Effector memory CD4-positive, alpha-beta T cell (primary cell): Measurements from ENCODE around the gene TNK2.
A peak's percentile ranks its signal among the peaks of the same experiment; 100 is the strongest.

Experiments used
- DNase-seq, 3 donors: peaks; one replicate each; pipeline ENCODE4 v3.0.0-alpha.2; 2020
- H3K27ac ChIP-seq: 2 replicates; pipeline ENCODE4 v1.7.0; 2013; ENCODE audit warnings: mild to moderate bottlenecking, low read length, moderate library complexity; ENCODE audit not compliant: insufficient read depth, poor library complexity, severe bottlenecking
- H3K27me3 ChIP-seq: replicated peaks from 2 replicates; pipeline ENCODE4 v1.7.0; 2013; ENCODE audit warnings: mild to moderate bottlenecking, low read length; ENCODE audit not compliant: insufficient read depth, control insufficient read depth, poor library complexity, severe bottlenecking
- H3K36me3 ChIP-seq: 2 replicates; pipeline ENCODE4 v1.7.0; 2013; ENCODE audit warnings: mild to moderate bottlenecking, low read length, moderate library complexity; ENCODE audit not compliant: control insufficient read depth, insufficient read depth
- H3K4me1 ChIP-seq: 2 replicates; pipeline ENCODE4 v1.7.0; 2013; ENCODE audit warnings: low read length, mild to moderate bottlenecking; ENCODE audit not compliant: control insufficient read depth, insufficient read depth, poor library complexity, severe bottlenecking
- H3K4me3 ChIP-seq: 2 replicates; pipeline ENCODE4 v1.7.0; 2013; ENCODE audit warnings: low read length, low read depth, mild to moderate bottlenecking; ENCODE audit not compliant: insufficient read depth, poor library complexity, severe bottlenecking
- H3K9me3 ChIP-seq: 2 replicates; pipeline ENCODE4 v1.7.0; 2013; ENCODE audit warnings: mild to moderate bottlenecking, low read length, moderate library complexity; ENCODE audit not compliant: control insufficient read depth

TNK2 gene

DNA sequence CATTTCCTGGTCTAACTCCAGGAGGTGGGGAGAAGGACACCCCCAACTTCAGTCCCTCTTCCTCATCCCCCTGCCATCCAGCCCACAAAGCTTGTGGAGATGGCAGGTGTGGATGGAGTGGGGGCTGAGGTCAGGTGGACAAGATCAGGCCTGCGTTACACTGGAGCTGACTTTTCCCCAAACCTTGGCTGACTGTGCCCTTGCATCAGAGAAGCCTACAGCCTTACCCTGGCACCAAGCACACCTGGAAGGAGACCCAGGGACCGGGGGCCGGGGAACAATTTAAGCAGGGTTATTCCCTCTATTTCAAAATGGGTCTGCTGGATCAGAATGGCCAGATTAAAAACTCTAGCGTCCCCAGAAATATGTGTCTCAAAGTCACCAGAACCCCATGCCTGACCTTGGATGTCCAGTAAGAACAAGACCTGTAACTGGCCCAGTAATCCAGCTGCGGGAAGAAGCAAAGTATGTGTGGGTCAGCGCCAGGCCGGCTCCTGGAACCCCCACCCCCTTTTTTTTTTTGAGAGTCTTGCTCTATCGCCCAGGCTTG, 14.4 kb downstream of the TNK2 start:
- Histone ChIP-seq H3K36me3 (peaks cover 7% of the 10 kb centered on the region), H3K27me3 (no peaks in the 10 kb centered on the region), H3K4me3 (peak overlapping the region; percentile 85), H3K9me3 (no peaks in the 10 kb centered on the region), H3K4me1 (peaks cover 25% of the 10 kb centered on the region), H3K27ac (no peak overlapping the region)
- no peak for DNase-seq

DNA sequence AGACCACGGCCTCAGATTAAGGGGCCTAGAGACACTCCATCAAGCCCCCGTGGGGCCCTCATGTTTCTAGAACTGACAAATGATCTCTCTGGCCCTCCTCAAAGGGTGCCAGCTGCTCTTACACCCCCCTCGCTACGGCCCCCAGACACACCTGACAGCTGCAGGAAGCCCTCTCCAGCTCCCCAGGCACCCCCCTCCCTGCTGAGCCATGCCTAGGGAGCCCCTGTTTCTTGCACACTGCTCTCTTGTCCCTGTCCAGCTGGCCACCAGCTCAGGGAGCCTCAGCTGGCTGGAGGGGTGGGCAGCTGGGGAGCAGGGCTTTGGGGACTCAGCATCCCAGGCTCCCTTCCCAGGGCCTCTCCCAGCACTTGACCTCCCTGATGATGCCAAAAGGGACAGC, 14.8 kb downstream of the TNK2 start:
- no peak for DNase-seq
- Histone ChIP-seq H3K4me1 (peaks cover 25% of the 10 kb centered on the region), H3K27me3 (no peaks in the 10 kb centered on the region), H3K4me3 (no peak overlapping the region), H3K27ac (no peak overlapping the region), H3K9me3 (no peaks in the 10 kb centered on the region), H3K36me3 (peaks cover 9% of the 10 kb centered on the region)

DNA sequence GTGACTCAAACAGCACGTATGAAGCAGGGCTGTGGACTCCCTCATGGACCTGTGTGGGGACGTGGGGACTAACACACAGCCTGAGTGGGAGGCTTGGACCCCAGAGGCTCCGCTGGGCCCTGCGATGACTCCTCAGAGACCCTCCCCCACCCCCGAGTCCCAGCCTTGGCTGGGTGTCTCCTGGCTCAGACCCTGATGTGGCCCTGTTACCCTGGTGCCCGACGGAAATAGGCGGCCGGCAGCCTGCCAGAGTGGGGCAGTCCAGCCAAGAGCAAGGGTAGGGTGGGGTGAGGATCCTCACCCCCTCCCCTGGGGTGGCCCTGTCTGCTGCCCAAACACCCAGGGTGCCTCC, 15.3 kb downstream of the TNK2 start:
- Histone ChIP-seq H3K36me3 (peaks cover 14% of the 10 kb centered on the region), H3K4me1 (peaks cover 25% of the 10 kb centered on the region), H3K9me3 (no peaks in the 10 kb centered on the region), H3K27ac (no peak overlapping the region), H3K27me3 (no peaks in the 10 kb centered on the region), H3K4me3 (no peak overlapping the region)
- DNase-seq: no peak

DNA sequence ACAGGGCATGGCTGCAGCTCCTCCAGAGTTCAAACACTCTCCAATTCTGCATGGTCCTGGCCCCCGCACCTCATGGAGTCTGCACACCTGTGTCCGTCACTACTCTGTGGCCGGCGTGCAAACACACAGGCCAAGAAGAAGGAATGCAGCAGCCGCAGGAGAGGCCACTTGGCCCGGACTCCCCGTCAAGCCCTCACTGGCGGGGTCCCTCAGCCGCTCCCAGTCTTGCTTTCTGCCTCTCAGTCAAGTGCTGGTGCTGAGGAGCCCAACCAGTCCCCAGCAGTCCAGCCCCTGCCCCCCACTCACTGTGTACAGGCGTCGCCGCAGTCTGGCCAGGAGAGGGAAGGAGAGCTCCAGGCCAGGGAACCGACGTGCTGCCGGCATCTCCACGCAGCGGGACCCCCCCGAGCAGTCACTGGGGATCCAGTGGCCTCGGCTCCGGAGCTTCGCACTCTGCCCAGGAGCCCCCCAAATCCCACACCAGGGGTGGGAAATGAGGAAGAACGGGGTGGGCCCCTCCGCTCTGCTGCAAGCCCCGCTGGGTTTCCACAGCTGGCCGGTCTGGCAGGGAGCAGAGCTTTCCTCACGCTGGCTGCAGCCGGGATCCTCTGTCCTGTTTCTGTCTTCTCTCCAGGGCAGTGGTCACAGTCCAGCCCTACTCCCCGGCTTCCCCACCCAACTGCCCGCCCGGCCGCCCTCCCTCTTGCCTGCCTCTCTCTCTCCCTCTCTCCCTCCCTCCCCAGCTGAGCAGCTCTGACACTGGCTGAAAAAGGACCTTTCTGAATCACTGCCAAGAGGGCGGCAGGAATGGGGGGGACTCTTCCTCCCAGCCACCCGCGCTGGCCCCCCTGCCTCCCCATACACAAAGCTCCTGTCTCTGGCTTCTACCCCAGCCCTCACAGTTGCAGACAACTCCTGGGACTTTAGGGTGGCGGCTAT, 16.0 kb downstream of the TNK2 start:
- H3K9me3 ChIP-seq: no peaks in the 10 kb centered on the region
- DNase-seq: no peak
- peaks cover 24% of the 10 kb centered on the region for H3K4me1 ChIP-seq
- no peaks in the 10 kb centered on the region for H3K27me3 ChIP-seq
- peaks cover 19% of the 10 kb centered on the region for H3K36me3 ChIP-seq
- no peak overlapping the region for H3K27ac ChIP-seq
- no peak overlapping the region for H3K4me3 ChIP-seq

DNA sequence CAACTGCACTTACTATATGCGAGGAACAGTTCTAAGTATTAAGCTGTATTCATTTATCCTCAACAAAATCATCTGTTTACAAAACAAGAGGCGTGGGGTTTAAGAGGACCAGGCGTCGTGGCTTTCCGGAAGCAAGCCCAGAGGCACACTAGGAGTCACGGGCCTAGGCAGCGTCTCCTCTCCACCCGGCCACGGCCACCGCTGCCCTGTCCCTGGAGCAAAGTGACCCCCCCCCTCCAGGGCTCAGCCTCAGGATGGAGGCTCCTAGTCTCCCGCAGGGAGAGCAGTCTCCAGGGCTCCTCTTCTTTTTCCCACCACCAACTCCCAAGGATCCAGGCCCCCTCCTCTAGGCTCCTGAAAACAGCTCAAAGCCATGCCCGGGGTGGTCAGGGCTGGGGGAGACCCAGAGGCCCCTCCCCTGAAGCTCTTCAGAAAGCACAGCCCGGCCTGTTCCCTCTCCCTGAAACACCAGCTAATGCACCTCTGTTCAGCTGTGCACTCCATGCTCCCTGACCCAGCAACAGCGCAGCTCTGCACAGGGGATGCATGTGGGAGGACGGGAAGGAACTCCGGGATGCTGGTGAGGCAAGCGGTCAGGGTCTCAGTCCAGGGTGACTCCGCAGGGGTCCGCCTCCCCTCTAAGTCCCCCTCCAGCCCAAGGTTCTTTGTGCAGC, 16.8 kb downstream of the TNK2 start:
- Histone ChIP-seq H3K27ac (no peak overlapping the region), H3K4me3 (no peak overlapping the region), H3K9me3 (no peaks in the 10 kb centered on the region), H3K4me1 (peaks cover 17% of the 10 kb centered on the region), H3K27me3 (no peaks in the 10 kb centered on the region), H3K36me3 (peaks cover 26% of the 10 kb centered on the region)
- DNase-seq: no peak

DNA sequence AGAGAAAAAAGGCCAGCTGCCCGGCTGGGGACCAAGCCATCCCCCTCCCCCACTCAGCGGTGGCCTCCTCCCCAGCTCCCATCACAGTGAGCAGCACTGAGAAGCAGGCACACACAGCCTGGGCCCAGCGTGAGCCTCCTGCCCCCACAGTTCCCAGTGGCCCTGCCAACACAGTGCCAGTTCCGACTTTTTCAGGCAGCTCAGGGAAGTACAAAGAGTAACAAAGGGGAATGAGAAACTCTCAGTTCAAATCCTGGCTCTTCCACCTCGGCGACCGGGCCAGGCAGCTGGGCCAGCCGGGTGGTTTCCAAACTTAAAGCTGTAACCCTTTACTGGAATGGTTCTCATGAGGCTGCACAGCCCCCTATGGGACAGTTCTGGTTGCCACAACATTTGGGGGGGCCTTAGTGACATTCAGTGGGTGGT, 18.5 kb downstream of the TNK2 start:
- Histone ChIP-seq H3K27ac (no peak overlapping the region), H3K27me3 (no peaks in the 10 kb centered on the region), H3K36me3 (peaks cover 34% of the 10 kb centered on the region), H3K4me3 (no peak overlapping the region), H3K9me3 (no peaks in the 10 kb centered on the region), H3K4me1 (peaks cover 8% of the 10 kb centered on the region)
- DNase-seq: no peak

DNA sequence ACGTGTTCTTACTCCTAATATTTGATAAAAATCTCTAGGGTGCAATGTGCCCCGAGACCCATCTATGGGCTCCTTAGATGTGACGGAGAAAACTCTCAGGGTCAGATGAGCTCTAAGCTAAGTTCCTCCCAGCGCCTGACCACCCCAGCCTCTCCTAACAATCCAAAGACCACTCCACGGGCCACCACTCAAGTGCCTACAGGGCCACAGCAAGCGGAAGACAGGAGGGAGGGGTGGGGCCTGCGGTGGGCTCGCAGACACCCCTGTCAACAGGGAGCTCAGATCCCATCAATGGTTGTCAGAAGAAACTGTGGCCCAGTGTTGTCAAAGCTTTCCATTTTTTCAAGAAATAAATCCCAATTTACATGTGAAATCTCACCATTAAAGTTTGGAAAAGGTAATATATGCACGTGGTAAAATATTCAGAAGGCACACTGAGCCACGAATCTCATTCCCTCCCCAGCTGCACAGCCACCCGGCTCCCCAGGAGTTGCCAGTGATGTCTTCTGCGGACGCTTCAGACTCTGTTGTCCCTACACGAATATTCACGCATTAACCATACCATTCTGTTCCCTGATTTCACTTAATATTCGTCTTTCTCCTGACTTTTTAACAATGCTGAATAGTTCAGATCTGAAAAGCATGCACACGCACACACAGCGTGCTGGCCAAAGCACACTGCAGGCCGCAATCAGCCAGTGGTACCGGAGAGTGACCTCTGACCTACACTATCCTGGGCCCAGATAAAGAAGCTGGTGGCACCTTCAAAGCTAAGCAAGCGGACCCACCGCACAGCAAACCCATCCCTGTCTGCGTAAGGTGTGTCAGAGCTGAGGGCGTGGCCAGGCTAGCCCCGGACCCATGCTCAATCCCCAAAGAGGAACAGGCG, 19.1 kb downstream of the TNK2 start:
- no peak for DNase-seq
- Histone ChIP-seq H3K9me3 (no peaks in the 10 kb centered on the region), H3K4me3 (no peak overlapping the region), H3K4me1 (peaks cover 2% of the 10 kb centered on the region), H3K27ac (no peak overlapping the region), H3K27me3 (no peaks in the 10 kb centered on the region), H3K36me3 (peaks cover 34% of the 10 kb centered on the region)

DNA sequence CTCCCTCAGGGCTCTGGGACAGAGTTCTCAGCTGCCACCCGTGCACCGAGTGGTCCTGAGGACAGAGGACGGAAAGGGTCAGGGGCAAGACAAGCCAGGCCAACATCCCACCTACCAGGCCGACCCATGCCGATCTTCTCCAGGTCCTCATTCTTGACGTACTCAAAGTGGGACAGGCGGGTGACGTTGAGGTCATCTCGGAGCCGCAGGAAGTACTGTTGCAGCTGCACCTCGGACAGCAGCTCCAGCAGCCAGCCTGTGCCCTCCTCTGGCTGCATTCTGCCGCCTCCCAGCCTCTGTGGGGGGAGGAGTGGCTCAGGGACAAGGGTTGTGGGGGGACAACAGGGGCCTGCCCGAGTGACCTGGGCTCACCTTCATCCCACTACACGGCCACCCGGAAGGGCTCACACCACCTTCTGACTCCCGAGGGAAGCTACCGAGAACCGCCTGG, 20.0 kb downstream of the TNK2 start:
- Histone ChIP-seq H3K27ac (no peak overlapping the region), H3K27me3 (no peaks in the 10 kb centered on the region), H3K4me3 (no peak overlapping the region), H3K9me3 (no peaks in the 10 kb centered on the region), H3K36me3 (peaks cover 39% of the 10 kb centered on the region), H3K4me1 (no peaks in the 10 kb centered on the region)
- DNase-seq: no peak

DNA sequence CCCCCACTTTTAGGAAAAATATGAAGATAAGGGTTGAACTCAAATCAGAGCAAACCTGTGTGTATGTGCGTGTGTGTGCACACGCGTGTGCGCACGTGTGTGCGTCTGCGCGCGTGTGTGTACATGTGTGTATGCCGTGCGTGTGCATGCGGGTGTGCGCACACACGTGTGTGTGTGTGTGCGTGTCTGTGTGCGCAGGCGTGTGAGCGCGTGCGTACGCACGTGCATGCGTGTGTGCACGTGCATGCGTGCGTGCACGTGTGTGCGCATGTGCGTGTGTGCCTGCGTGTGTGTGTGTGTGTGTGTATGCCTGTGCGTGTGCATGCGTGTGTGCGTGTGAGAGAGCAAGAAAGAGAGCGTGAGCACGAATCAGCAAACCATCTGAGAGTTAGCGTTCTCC, 20.7 kb downstream of the TNK2 start:
- H3K27ac ChIP-seq: no peak overlapping the region
- no peak for DNase-seq
- no peaks in the 10 kb centered on the region for H3K4me1 ChIP-seq
- no peak overlapping the region for H3K4me3 ChIP-seq
- no peaks in the 10 kb centered on the region for H3K9me3 ChIP-seq
- no peaks in the 10 kb centered on the region for H3K27me3 ChIP-seq
- peaks cover 44% of the 10 kb centered on the region for H3K36me3 ChIP-seq
